ENCODE data around the gene PSTK. TPM values are rescaled to one million over a fixed set of nuclear protein-coding genes. Genes with fewer than 3 reads are reported as not detected.

PSTK gene
- total and polyA plus RNA-seq, 11 donors = 0.97 to 3.9 (median 2.0) TPM

DNA sequence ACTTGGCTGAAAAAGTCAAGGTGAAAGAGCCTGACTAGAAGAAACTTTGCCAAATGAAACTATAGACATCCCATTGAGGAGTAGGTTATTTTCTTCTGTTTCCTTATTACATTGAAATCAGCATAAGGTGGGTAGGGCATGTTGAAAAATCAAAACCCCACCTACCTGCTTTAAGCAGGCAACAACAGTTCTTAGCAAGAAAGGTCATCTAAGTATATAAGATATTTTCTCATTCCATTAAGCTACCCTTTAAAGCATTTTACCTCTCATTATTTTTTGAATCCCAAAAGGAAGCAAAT, 59.4 kb downstream of the PSTK start:
- H3K4me3 ChIP-seq = no peak overlapping the region
- H3K36me3 ChIP-seq = peaks cover 0 to 94% (median 14%) of the 10 kb centered on the region in 9 donors
- no peaks in the 10 kb centered on the region for H3K4me1 ChIP-seq
- no peaks in the 10 kb centered on the region for H3K27me3 ChIP-seq
- ATAC-seq = no peak
- no peaks in the 10 kb centered on the region for H3K9me3 ChIP-seq
- intact Hi-C loops (cut with DNase I) = no loop called here
- no peak for DNase-seq
- no peak overlapping the region for H3K27ac ChIP-seq
- TF ChIP-seq POLR2A (IDR thresholded peaks at IDR 0.05) = no peak
- TF ChIP-seq, protein P1, sequence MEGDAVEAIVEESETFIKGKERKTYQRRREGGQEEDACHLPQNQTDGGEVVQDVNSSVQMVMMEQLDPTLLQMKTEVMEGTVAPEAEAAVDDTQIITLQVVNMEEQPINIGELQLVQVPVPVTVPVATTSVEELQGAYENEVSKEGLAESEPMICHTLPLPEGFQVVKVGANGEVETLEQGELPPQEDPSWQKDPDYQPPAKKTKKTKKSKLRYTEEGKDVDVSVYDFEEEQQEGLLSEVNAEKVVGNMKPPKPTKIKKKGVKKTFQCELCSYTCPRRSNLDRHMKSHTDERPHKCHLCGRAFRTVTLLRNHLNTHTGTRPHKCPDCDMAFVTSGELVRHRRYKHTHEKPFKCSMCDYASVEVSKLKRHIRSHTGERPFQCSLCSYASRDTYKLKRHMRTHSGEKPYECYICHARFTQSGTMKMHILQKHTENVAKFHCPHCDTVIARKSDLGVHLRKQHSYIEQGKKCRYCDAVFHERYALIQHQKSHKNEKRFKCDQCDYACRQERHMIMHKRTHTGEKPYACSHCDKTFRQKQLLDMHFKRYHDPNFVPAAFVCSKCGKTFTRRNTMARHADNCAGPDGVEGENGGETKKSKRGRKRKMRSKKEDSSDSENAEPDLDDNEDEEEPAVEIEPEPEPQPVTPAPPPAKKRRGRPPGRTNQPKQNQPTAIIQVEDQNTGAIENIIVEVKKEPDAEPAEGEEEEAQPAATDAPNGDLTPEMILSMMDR (IDR thresholded peaks at IDR 0.05) = no peak

Other genes starting within 250 kb of the PSTK start
- under 1 TPM in 7 of 9 donors, not detected in 2; 0.15 to 0.84 (median 0.19) TPM for gene CUZD1, start 134.5 kb upstream of the PSTK start, total RNA-seq
- gene CUZD1, start 134.5 kb upstream of the PSTK start, polyA plus RNA-seq = under 1 TPM; 0.11 to 0.17 TPM
- gene FAM24B, start 100.8 kb upstream of the PSTK start, total RNA-seq = 1 to 10 TPM in 3 of 9 donors, under 1 TPM in 2, not detected in 4; 0.74 to 2.9 (median 1.1) TPM
- under 1 TPM; 0.49 to 0.53 TPM for gene FAM24B, start 100.8 kb upstream of the PSTK start, polyA plus RNA-seq
- gene FAM24A, start 69.8 kb upstream of the PSTK start, total RNA-seq = not detected
- gene FAM24A, start 69.8 kb upstream of the PSTK start, polyA plus RNA-seq = not detected
- 1 to 10 TPM; 3.4 to 8.3 (median 5.7) TPM for gene C10orf88, start 26.2 kb upstream of the PSTK start, total RNA-seq
- gene C10orf88, start 26.2 kb upstream of the PSTK start, polyA plus RNA-seq = 1 to 10 TPM; 3.1 to 5.7 TPM
- 10 to 100 TPM in 4 of 9 donors, 1 to 10 TPM in 5; 5.0 to 16.5 (median 8.6) TPM for gene IKZF5, start 28.4 kb downstream of the PSTK start, total RNA-seq
- gene IKZF5, start 28.4 kb downstream of the PSTK start, polyA plus RNA-seq = 1 to 10 TPM; 5.8 to 5.9 TPM
- gene ACADSB, start 28.6 kb downstream of the PSTK start, total RNA-seq = 100 to 1,000 TPM in 1 of 9 donors, 10 to 100 TPM in 8; 30.3 to 102 (median 60.0) TPM
- gene ACADSB, start 28.6 kb downstream of the PSTK start, polyA plus RNA-seq = 10 to 100 TPM in 1 of 2 donors, 1 to 10 TPM in 1; 9.6 to 11.5 TPM
- under 1 TPM in 1 of 9 donors, not detected in 8; 0.27 TPM for gene HMX3, start 155.6 kb downstream of the PSTK start, total RNA-seq
- gene HMX3, start 155.6 kb downstream of the PSTK start, polyA plus RNA-seq = not detected
- gene HMX2, start 167.7 kb downstream of the PSTK start, total RNA-seq = not detected
- not detected for gene HMX2, start 167.7 kb downstream of the PSTK start, polyA plus RNA-seq
- 10 to 100 TPM; 23.8 to 47.5 (median 38.7) TPM for gene BUB3, start 174.0 kb downstream of the PSTK start, total RNA-seq
- 10 to 100 TPM; 15.1 to 62.4 TPM for gene BUB3, start 174.0 kb downstream of the PSTK start, polyA plus RNA-seq